Measurements from ENCODE around the gene DUS1L.
A peak's percentile ranks its signal among the peaks of the same experiment; 100 is the strongest.

The DUS1L gene

DNA sequence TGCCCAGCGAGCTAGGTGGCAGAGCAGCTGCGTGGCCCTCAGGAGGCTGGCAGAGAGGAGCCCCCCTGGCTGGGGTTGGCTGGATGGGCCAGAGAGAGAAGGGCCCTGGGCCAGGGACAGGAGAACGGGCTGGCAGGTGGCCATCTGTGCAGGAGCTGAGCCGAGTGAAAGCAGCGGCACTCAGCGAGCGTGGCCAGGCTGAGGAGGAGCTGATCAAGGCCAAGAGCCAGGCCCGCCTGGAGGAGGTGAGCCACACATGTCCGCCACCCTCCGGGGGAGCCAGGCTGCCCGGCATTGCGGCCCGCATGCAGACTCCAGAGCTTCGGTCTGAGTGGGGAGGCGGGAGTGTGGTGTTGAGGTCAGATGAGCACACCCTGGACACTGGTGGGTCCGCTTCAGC is 36.2 kb downstream of the DUS1L start:
- H3K4me1 ChIP-seq (ENCODE audit: control insufficient read depth, insufficient read depth, low read length, unreplicated experiment), result peaks cover 4% of the 10 kb centered on the region
- no peak overlapping the region for H2AFZ ChIP-seq (ENCODE audit: low read length, unreplicated experiment)
- no peak overlapping the region for H3K27ac ChIP-seq (ENCODE audit: low read depth, low read length)
- H3K36me3 ChIP-seq (ENCODE audit: insufficient read depth, low read length), result no peaks in the 10 kb centered on the region
- H3K79me2 ChIP-seq (ENCODE audit: control insufficient read depth, insufficient read depth, low read length, unreplicated experiment), result no peaks in the 10 kb centered on the region
- no peak overlapping the region for H3K4me3 ChIP-seq (ENCODE audit: low read depth, low read length)
- H3K27me3 ChIP-seq (ENCODE audit: insufficient read depth, low read length), result no peaks in the 10 kb centered on the region

DNA sequence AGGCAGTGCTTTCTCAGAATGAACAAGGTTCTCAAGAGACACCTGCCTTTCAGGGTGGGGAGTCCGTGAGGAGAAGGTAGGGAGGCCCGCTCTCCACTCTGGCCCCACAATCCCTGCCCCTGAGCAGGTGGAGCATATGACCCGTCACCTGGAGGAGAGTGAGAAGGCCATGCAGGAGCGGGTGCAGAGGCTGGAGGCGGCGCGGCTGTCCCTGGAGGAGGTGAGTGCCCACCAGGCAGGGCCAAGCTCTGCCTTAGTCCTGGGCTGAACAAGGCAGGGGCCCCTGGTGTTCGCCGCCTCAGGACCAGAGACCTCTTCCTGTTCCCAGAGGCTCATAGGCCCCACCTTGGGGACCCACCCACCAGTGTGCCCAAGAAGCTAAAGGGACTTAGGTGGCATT is 36.6 kb downstream of the DUS1L start:
- H2AFZ ChIP-seq (ENCODE audit: low read length, unreplicated experiment), result no peak overlapping the region
- no peak overlapping the region for H3K4me3 ChIP-seq (ENCODE audit: low read depth, low read length)
- no peaks in the 10 kb centered on the region for H3K36me3 ChIP-seq (ENCODE audit: insufficient read depth, low read length)
- no peak overlapping the region for H3K27ac ChIP-seq (ENCODE audit: low read depth, low read length)
- H3K4me1 ChIP-seq (ENCODE audit: control insufficient read depth, insufficient read depth, low read length, unreplicated experiment), result peaks cover 8% of the 10 kb centered on the region
- H3K79me2 ChIP-seq (ENCODE audit: control insufficient read depth, insufficient read depth, low read length, unreplicated experiment), result no peaks in the 10 kb centered on the region
- no peaks in the 10 kb centered on the region for H3K27me3 ChIP-seq (ENCODE audit: insufficient read depth, low read length)

DNA sequence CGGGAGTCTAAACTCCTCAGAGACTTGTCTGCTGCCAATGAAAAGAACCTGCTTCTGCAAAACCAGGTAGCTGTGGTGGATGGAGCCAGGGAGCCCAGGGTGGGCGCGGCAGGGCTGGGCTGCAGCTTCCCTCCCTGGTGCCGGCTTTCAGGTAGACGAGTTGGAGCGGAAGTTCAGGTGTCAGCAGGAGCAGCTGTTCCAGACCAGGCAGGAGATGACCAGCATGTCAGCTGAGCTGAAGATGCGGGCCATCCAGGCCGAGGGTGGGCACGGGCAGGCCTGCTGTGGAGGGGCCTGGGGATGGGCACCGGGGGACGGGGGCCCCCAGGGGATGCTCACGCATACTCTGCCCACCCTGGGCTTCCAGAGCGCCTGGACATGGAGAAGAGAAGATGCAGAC is 37.4 kb downstream of the DUS1L start:
- Histone ChIP-seq H2AFZ (ENCODE audit: low read length, unreplicated experiment) (no peak overlapping the region), H3K27ac (ENCODE audit: low read depth, low read length) (no peak overlapping the region), H3K27me3 (ENCODE audit: insufficient read depth, low read length) (no peaks in the 10 kb centered on the region), H3K4me1 (ENCODE audit: control insufficient read depth, insufficient read depth, low read length, unreplicated experiment) (peaks cover 10% of the 10 kb centered on the region), H3K79me2 (ENCODE audit: control insufficient read depth, insufficient read depth, low read length, unreplicated experiment) (no peaks in the 10 kb centered on the region), H3K36me3 (ENCODE audit: insufficient read depth, low read length) (no peaks in the 10 kb centered on the region), H3K4me3 (ENCODE audit: low read depth, low read length) (no peak overlapping the region)

DNA sequence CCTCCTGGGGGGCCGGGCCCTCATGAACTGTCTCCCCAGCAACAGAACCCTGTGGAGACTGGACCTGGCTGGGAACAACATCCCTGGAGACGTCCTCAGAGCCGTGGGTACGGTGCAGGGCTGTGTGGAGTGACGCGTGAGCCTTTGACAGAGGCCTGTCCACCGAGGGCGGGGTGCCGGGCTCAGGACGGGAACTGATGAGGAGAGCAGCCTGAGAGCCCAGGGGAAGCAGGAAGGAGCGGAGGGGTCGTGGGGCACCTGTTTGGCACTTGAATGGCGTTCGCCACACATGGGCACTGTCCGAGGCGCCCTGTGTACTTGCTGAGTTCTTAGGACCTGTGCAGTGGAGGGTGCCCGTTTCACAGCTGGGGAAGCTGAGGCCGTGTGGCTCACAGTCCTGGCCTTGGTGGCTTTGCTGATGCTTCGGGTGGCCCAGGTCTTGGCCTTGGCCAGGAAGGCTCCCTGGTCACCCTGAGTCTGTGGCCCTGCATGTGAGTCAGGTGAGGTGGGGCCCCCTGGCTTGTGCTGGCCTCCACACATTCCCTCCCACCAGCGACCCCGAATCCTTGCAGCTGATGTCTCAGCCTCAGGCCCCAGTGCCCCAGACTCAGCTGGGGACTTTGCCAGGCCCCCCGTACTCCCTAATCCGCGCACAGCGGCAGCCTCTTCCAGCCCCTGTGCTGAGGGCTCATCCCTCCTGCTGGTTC is 40.0 kb downstream of the DUS1L start:
- Histone ChIP-seq H3K4me1 (ENCODE audit: control insufficient read depth, insufficient read depth, low read length, unreplicated experiment) (peaks cover 11% of the 10 kb centered on the region), H3K27ac (ENCODE audit: low read depth, low read length) (no peak overlapping the region), H3K4me3 (ENCODE audit: low read depth, low read length) (no peak overlapping the region), H2AFZ (ENCODE audit: low read length, unreplicated experiment) (no peak overlapping the region), H3K27me3 (ENCODE audit: insufficient read depth, low read length) (no peaks in the 10 kb centered on the region), H3K36me3 (ENCODE audit: insufficient read depth, low read length) (no peaks in the 10 kb centered on the region), H3K79me2 (ENCODE audit: control insufficient read depth, insufficient read depth, low read length, unreplicated experiment) (no peaks in the 10 kb centered on the region)

DNA sequence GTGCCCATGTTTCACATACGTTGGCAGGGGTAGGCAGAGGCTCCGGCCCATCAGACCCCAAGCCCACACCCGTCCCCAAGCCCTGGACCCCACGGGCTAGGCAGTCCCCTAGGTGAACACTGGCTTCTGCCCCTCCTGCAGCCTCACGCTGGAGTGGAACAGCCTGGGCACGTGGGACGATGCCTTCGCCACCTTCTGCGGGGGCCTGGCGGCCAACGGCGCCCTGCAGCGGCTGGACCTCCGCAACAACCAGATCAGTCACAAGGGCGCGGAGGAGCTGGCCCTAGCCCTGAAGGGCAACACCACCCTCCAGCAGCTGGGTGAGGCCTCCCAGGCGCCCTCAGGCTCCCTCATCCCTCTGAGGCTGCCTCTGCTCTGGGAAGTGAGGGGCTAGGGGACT is 40.7 kb downstream of the DUS1L start:
- H3K27ac ChIP-seq (ENCODE audit: low read depth, low read length), result no peak overlapping the region
- H3K27me3 ChIP-seq (ENCODE audit: insufficient read depth, low read length), result no peaks in the 10 kb centered on the region
- no peak overlapping the region for H3K4me3 ChIP-seq (ENCODE audit: low read depth, low read length)
- H3K36me3 ChIP-seq (ENCODE audit: insufficient read depth, low read length), result no peaks in the 10 kb centered on the region
- H2AFZ ChIP-seq (ENCODE audit: low read length, unreplicated experiment), result no peak overlapping the region
- no peaks in the 10 kb centered on the region for H3K79me2 ChIP-seq (ENCODE audit: control insufficient read depth, insufficient read depth, low read length, unreplicated experiment)
- H3K4me1 ChIP-seq (ENCODE audit: control insufficient read depth, insufficient read depth, low read length, unreplicated experiment), result peaks cover 11% of the 10 kb centered on the region

DNA sequence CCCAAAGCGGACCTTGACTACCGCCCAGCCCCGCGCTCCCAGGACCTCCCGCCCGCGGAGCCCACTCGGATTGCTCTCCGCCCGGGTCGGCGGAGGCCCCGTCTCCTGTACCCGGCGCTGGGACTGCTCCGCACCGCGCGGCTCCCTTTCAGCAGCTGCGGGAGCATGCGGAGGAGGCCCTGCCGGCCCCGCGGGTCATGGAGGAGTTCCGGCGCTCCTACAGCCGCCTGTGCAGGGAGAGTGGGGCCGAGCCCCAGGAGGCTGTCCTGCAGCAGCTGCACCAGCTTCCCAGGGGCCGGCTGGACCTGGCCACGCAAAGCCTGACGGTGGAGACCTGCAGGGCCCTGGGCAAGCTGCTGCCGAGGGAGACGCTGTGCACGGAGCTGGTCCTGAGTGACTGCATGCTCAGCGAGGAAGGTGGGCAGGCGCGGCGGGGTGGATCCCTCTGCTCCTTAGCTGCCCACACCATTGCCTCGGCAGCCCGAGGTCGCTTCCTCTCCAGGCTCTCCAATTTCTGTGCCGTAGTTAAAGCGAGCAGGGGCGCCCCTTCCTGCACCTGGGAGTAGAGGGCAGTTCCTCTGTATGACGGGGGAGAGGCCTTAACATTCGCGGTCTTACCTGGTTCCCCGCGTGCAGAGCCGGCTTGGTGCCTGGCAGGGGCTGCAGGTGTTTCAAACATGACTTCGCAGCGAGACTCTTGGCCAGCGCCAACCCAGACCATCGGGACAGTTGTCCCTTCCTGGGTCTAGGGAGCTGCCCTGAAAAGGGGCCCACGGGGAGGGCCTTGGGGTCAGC is 42.0 kb downstream of the DUS1L start:
- no peaks in the 10 kb centered on the region for H3K27me3 ChIP-seq (ENCODE audit: insufficient read depth, low read length)
- H3K27ac ChIP-seq (ENCODE audit: low read depth, low read length), result no peak overlapping the region
- no peaks in the 10 kb centered on the region for H3K36me3 ChIP-seq (ENCODE audit: insufficient read depth, low read length)
- H3K4me3 ChIP-seq (ENCODE audit: low read depth, low read length), result peak overlapping the region; percentile 91
- peak overlapping the region; percentile 67 for H2AFZ ChIP-seq (ENCODE audit: low read length, unreplicated experiment)
- H3K4me1 ChIP-seq (ENCODE audit: control insufficient read depth, insufficient read depth, low read length, unreplicated experiment), result peaks cover 11% of the 10 kb centered on the region
- H3K79me2 ChIP-seq (ENCODE audit: control insufficient read depth, insufficient read depth, low read length, unreplicated experiment), result no peaks in the 10 kb centered on the region

DNA sequence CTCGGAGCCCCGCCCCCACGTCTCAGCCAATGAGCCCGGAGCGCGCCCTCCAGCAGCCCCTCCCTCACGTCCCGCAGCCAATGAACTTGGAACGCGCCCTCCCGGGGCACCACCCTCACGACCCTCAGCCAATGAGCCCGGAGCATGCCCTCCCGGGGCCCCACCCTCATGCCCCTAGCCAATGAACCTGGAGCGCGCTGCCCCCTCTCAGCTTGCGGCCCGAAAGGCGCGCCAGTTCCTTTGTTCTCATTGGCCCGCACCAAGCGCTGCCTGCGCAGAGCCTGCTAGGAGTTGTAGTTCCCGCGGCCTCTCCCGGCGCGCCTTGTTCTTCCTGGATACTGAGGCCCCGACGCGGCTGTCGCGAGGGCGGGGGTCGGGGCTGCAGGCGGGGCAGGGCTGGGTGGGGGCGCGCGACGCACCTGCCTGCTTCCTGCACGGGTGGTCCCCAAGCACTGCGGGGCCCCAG is 42.6 kb downstream of the DUS1L start, which contains the start of gene LRRC45:
Gene LRRC45, plus strand, starts transcription at position 325 of the 466 bp plus-strand sequence. CDS start 339 bp downstream, outside the sequence.
- peak within 1 kb of the TSS; percentile 67 for H2AFZ ChIP-seq (ENCODE audit: low read length, unreplicated experiment)
- no peaks in the 10 kb centered on the region for H3K36me3 ChIP-seq (ENCODE audit: insufficient read depth, low read length)
- peaks cover 11% of the 10 kb centered on the region for H3K4me1 ChIP-seq (ENCODE audit: control insufficient read depth, insufficient read depth, low read length, unreplicated experiment)
- H3K27ac ChIP-seq (ENCODE audit: low read depth, low read length), result no peak within 1 kb of the TSS
- no peaks in the 10 kb centered on the region for H3K79me2 ChIP-seq (ENCODE audit: control insufficient read depth, insufficient read depth, low read length, unreplicated experiment)
- peak within 1 kb of the TSS; percentile 91 for H3K4me3 ChIP-seq (ENCODE audit: low read depth, low read length)
- H3K27me3 ChIP-seq (ENCODE audit: insufficient read depth, low read length), result no peaks in the 10 kb centered on the region

DNA sequence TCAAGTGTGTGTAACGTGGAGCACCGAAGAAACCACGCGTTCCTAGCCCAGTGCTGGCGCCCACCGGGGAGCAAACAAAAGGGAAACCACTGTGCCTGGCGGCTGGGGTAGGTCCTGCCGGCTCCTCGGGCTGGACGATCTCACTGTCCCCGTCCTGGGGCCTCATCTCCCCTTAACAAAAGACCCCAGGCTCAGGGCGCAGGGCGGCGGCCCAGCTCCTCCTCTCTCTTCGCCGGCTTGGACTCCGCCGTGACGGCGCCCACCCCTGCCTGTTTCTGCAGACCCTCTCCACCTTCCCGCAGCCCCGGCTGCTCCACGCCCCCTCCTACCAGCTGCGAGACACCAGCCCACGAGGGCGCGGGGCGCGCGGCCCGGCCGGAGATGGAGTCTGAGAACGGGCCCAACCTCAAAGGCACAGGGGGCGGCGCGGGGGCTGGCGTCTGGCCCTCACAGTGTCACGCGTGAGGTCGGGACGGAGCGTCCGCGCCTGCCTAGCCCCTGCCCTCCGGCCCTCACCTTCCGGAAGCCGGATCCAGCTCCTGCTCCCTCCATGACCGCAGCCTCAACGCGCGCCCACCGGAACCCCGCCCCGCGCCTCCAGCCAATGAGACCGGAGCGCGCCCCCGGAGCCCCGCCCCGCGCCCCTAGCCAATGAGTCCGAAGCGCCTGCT is 43.2 kb downstream of the DUS1L start, which contains the start of gene CENPX:
Gene CENPX, minus strand, starts transcription at position 569 of the 671 bp plus-strand sequence. Its CDS starts 17 bp downstream, at position 552.
- no peaks in the 10 kb centered on the region for H3K79me2 ChIP-seq (ENCODE audit: control insufficient read depth, insufficient read depth, low read length, unreplicated experiment)
- no peaks in the 10 kb centered on the region for H3K36me3 ChIP-seq (ENCODE audit: insufficient read depth, low read length)
- peak within 1 kb of the TSS; percentile 91 for H3K4me3 ChIP-seq (ENCODE audit: low read depth, low read length)
- no peak within 1 kb of the TSS for H3K27ac ChIP-seq (ENCODE audit: low read depth, low read length)
- H3K4me1 ChIP-seq (ENCODE audit: control insufficient read depth, insufficient read depth, low read length, unreplicated experiment), result peaks cover 11% of the 10 kb centered on the region
- peak within 1 kb of the TSS; percentile 67 for H2AFZ ChIP-seq (ENCODE audit: low read length, unreplicated experiment)
- H3K27me3 ChIP-seq (ENCODE audit: insufficient read depth, low read length), result no peaks in the 10 kb centered on the region

DNA sequence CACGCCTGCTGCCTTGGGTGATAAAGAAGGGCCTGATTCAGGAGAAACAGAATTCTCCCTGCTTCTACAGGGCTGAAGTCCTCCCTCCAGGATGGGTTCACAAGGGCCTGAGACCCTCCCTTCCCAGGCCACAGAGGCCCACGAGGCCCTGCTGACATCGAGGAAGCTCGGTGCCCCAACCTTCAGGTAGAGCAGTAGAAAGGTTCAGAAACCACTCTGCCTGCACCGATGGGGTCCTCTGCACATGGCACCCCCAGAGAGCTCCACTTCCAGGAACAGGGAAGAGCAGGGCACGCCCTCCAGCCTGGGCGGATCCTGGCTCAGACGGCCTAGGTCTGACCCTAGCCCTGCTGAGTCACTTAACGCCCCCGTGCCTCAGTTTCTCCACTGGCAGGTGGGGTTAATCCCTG is 43.7 kb downstream of the DUS1L start:
- peak overlapping the region; percentile 91 for H3K4me3 ChIP-seq (ENCODE audit: low read depth, low read length)
- H3K36me3 ChIP-seq (ENCODE audit: insufficient read depth, low read length), result no peaks in the 10 kb centered on the region
- no peak overlapping the region for H3K27ac ChIP-seq (ENCODE audit: low read depth, low read length)
- H3K4me1 ChIP-seq (ENCODE audit: control insufficient read depth, insufficient read depth, low read length, unreplicated experiment), result peaks cover 11% of the 10 kb centered on the region
- H3K27me3 ChIP-seq (ENCODE audit: insufficient read depth, low read length), result no peaks in the 10 kb centered on the region
- no peaks in the 10 kb centered on the region for H3K79me2 ChIP-seq (ENCODE audit: control insufficient read depth, insufficient read depth, low read length, unreplicated experiment)
- no peak overlapping the region for H2AFZ ChIP-seq (ENCODE audit: low read length, unreplicated experiment)

DNA sequence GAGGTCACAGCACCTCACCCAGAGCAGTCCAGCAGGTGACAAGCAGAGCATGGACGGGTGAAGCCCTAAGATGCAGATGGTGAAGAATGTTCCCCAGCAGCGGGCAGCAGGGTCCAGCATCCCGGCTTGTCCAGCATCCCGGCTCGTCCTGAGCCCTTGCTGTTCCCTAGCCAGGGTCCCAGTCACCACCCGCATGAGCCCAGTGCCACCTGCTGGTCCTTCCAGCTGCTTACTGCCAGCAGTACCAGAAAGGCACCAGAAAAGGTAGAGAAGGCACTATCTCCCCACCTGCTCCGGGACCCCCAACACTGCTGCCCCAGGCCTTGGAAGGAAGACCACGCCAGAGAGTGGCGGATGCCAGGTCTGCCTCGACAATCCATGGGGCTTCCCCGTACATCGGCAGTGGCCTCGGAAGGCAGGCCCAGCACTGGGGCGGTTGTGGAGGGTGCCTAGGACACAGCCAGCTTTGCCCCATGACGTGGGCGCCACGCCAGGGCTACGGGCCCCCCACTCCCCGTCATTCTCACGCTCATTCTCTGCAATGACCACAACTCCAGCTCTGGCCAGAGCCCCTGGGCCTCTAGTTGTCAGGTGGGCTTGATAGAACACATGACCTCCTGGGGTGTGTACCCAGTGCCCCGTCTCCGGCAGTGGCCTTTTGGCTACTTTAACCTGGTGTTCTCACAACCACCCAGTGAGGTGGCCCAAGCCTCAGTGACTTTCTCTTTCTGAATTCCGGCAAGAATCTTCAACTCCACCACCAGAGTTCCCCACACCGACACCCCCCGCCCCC is 44.3 kb downstream of the DUS1L start:
- no peaks in the 10 kb centered on the region for H3K36me3 ChIP-seq (ENCODE audit: insufficient read depth, low read length)
- H3K4me1 ChIP-seq (ENCODE audit: control insufficient read depth, insufficient read depth, low read length, unreplicated experiment), result peaks cover 11% of the 10 kb centered on the region
- no peak overlapping the region for H2AFZ ChIP-seq (ENCODE audit: low read length, unreplicated experiment)
- H3K27me3 ChIP-seq (ENCODE audit: insufficient read depth, low read length), result no peaks in the 10 kb centered on the region
- peak overlapping the region; percentile 91 for H3K4me3 ChIP-seq (ENCODE audit: low read depth, low read length)
- no peaks in the 10 kb centered on the region for H3K79me2 ChIP-seq (ENCODE audit: control insufficient read depth, insufficient read depth, low read length, unreplicated experiment)
- H3K27ac ChIP-seq (ENCODE audit: low read depth, low read length), result no peak overlapping the region

All from ACC112 (cell line).